GM12878 (cell line): ENCODE results near the gene SSBP4. TPM values are rescaled to one million over a fixed set of nuclear protein-coding genes. Genes with fewer than 3 reads are reported as not detected.
A peak's percentile ranks its signal among the peaks of the same experiment; 100 is the strongest.

Source experiments
- ATAC-seq: fragments of 200-7000 bp; cut with Tn5 transposase; 3 replicates; pipeline ENCODE4 v1.9.1; 2020; ENCODE audit warnings: mild to moderate bottlenecking, moderate library complexity
- BruUV-seq: library from RNA; stranded (reverse); fragments of 400-500 nt; replicated peaks from 2 replicates; lab custom pipeline; 2021; lab: Mats Ljungman, UMichigan
- CTCF ChIA-PET: fragments of 300-600 bp; sonication (Branson Sonifier 250); formaldehyde crosslinking; extraction: SDS; loops from one replicate; lab custom pipeline; 2021; ENCODE audit warnings: inconsistent platforms; lab: Yijun Ruan, JAX
- POLR2A ChIA-PET: fragments of 350-600 bp; formaldehyde crosslinking; extraction: SDS; loops from one replicate; lab custom pipeline; 2021; ENCODE audit warnings: inconsistent platforms; lab: Charles Lee
- RAD21 ChIA-PET: fragments of 300-600 bp; sonication (Branson Sonifier 250); formaldehyde crosslinking; loops from one replicate; lab custom pipeline; 2023; ENCODE audit warnings: antibody characterized with exemption; ENCODE audit not compliant: unreplicated experiment; lab: Charles Lee
- SMC1A ChIA-PET: fragments of 300-600 bp; sonication (Branson Sonifier 250); formaldehyde crosslinking; loops from one replicate; lab custom pipeline; 2023; ENCODE audit not compliant: unreplicated experiment, uncharacterized antibody; lab: Charles Lee
- DNase-seq: peaks from one replicate; pipeline ENCODE4 v3.0.0-alpha.2; 2011; ENCODE audit warnings: low read depth, low spot score
- FAIRE-seq: peaks from 3 replicates; lab custom pipeline; 2011; peaks lifted over from hg19 to GRCh38; lab: Jason Lieb, UNC
- H2AFZ ChIP-seq: 2 replicates; pipeline ENCODE4 v1.6.0; 2011; ENCODE audit warnings: low read depth, low read length, control low read depth; ENCODE audit not compliant: control insufficient read depth
- H3K27ac ChIP-seq: 2 replicates; pipeline ENCODE4 v1.5.1; 2011; ENCODE audit warnings: control low read depth; ENCODE audit not compliant: control insufficient read depth, insufficient read depth
- H3K27me3 ChIP-seq, 2 experiments: replicated peaks in 1 of 2; 2 replicates each; pipeline versions ENCODE4 v1.6.0 to v1.6.1; 2011; ENCODE audit warnings: low read length in 1 of 2; ENCODE audit not compliant: control insufficient read depth in 2 of 2, insufficient read depth in 2 of 2
- H3K36me3 ChIP-seq, 2 experiments: 2 replicates each; pipeline ENCODE4 v1.5.1; 2011; ENCODE audit warnings: low read length in 1 of 2; ENCODE audit not compliant: control insufficient read depth in 2 of 2, insufficient read depth in 2 of 2
- H3K4me1 ChIP-seq: 2 replicates; pipeline ENCODE4 v1.6.1; 2011; ENCODE audit warnings: mild to moderate bottlenecking, low read length, moderate library complexity, mixed read lengths; ENCODE audit not compliant: control insufficient read depth, insufficient read depth
- H3K4me2 ChIP-seq: 2 replicates; pipeline ENCODE4 v1.6.0; 2011; ENCODE audit warnings: control low read depth; ENCODE audit not compliant: control insufficient read depth, insufficient read depth
- H3K4me3 ChIP-seq: fragments of 200-600 bp; sonication (generic); 2 replicates; pipeline ENCODE4 v1.5.1; 2016
- H3K79me2 ChIP-seq: 2 replicates; pipeline ENCODE4 v1.6.0; 2011; ENCODE audit warnings: low read length; ENCODE audit not compliant: control insufficient read depth, insufficient read depth
- H3K9ac ChIP-seq: 2 replicates; pipeline ENCODE4 v1.8.0; 2011; ENCODE audit warnings: low read length, control low read depth, mixed read lengths; ENCODE audit not compliant: control insufficient read depth, insufficient read depth
- H3K9me3 ChIP-seq: replicated peaks from 3 replicates; pipeline ENCODE4 v1.5.1; 2011; ENCODE audit warnings: mild to moderate bottlenecking, low read length; ENCODE audit not compliant: control insufficient read depth, insufficient read depth
- H4K20me1 ChIP-seq: 2 replicates; pipeline ENCODE4 v1.6.0; 2011; ENCODE audit not compliant: control insufficient read depth, insufficient read depth
- BCL11A ChIP-seq: IDR thresholded peaks from 2 replicates; pipeline ENCODE4 v1.6.1; 2011; ENCODE audit warnings: low read depth, low read length
- CEBPB ChIP-seq, 2 experiments: fragments of 150-350 bp in 1 of 2; IDR thresholded peaks; 2 replicates each; pipeline ENCODE4 v1.6.1; 2012 to 2014; ENCODE audit warnings: low read depth in 2 of 2, low read length in 2 of 2, borderline replicate concordance in 1 of 2, inconsistent platforms in 1 of 2
- CREB1 ChIP-seq: IDR thresholded peaks from 2 replicates; pipeline ENCODE4 v1.6.1; 2012; ENCODE audit warnings: low read depth, mild to moderate bottlenecking, inconsistent platforms
- EGR1 ChIP-seq, 2 experiments: IDR thresholded peaks; 1 replicate in 1 of 2; 2 replicates in 1 of 2; pipeline ENCODE4 v1.6.1; 2011 to 2012; ENCODE audit warnings: low read depth in 2 of 2, low read length in 2 of 2, borderline replicate concordance in 1 of 2, mild to moderate bottlenecking in 1 of 2, moderate library complexity in 1 of 2
- GATAD2B ChIP-seq: fragments of 450-650 bp; conservative IDR thresholded peaks from 2 replicates; pipeline ENCODE4 v1.6.1; 2017; ENCODE audit warnings: low read depth, mild to moderate bottlenecking, moderate library complexity
- IKZF1 ChIP-seq: fragments of 450-650 bp; conservative IDR thresholded peaks from 2 replicates; pipeline ENCODE4 v1.6.1; 2017; ENCODE audit warnings: antibody characterized with exemption, mild to moderate bottlenecking
- MXI1 ChIP-seq: fragments of 150-350 bp; IDR thresholded peaks from 2 replicates; pipeline ENCODE4 v1.6.1; 2011; ENCODE audit warnings: low read depth, mild to moderate bottlenecking, inconsistent platforms, low read length, improper control_type of control experiment
- NFIC ChIP-seq: IDR thresholded peaks from 2 replicates; pipeline ENCODE4 v1.6.1; 2012; ENCODE audit warnings: low read depth, mild to moderate bottlenecking, inconsistent platforms, low read length, moderate library complexity
- NRF1 ChIP-seq: conservative IDR thresholded peaks from 2 replicates; pipeline ENCODE4 v1.6.1; 2011; ENCODE audit warnings: mild to moderate bottlenecking, low read depth, low read length, improper control_type of control experiment
- RB1 ChIP-seq: fragments of 450-650 bp; formaldehyde crosslinking; IDR thresholded peaks from 2 replicates; pipeline ENCODE4 v1.6.1; 2017; ENCODE audit warnings: mild to moderate bottlenecking, borderline replicate concordance
- RUNX3 ChIP-seq: IDR thresholded peaks from 2 replicates; pipeline ENCODE4 v1.6.1; 2012; ENCODE audit warnings: low read length, inconsistent platforms
- SPI1 ChIP-seq: IDR thresholded peaks from 2 replicates; pipeline ENCODE4 v1.6.1; 2011; ENCODE audit warnings: low read depth, mild to moderate bottlenecking, low read length, moderate library complexity, borderline replicate concordance; ENCODE audit not compliant: insufficient read depth
- ZNF24 ChIP-seq: fragments of 450-650 bp; IDR thresholded peaks from 2 replicates; pipeline ENCODE4 v1.6.1; 2017; ENCODE audit warnings: antibody characterized with exemption, mild to moderate bottlenecking
- ZNF384 ChIP-seq: IDR thresholded peaks from 2 replicates; pipeline ENCODE4 v1.6.1; 2012; ENCODE audit warnings: low read depth, mild to moderate bottlenecking, low read length, improper control_type of control experiment, borderline replicate concordance
- WGBS: methylation state at CpG from one replicate; pipeline ENCODE4 v1.1.6; 2016; ENCODE audit warnings: low lambda C conversion rate; ENCODE audit not compliant: insufficient replicate concordance, insufficient coverage; ENCODE audit errors: missing lambda C conversion rate; 5-methylcytosine and 5-hydroxymethylcytosine counted together
- in situ Hi-C: fragments of 300-500 bp; cut with MboI; formaldehyde crosslinking; loops from 9 replicates; pipeline ENCODE4 v1.14.3; 2018; ENCODE audit warnings: mixed read lengths
- intact Hi-C: fragments of 100-400 bp; cut with micrococcal nuclease; formaldehyde crosslinking; loops from one replicate; pipeline ENCODE4 v1.14.2; 2022; ENCODE audit not compliant: unreplicated experiment
- polyA plus RNA-seq, 11 experiments: library from polyadenylated mRNA; depleted of rRNA in 4 of 11; unstranded in 6 of 11; stranded (reverse) in 5 of 11; fragments of >200 nt; fragmentation: Nextera tagmentation in 4 of 11; fragmentation: Illumina TruSeq in 1 of 11; extraction: Ambion mirVana in 4 of 11; extraction: Trizol in 1 of 11; gene quantifications; 1 replicate in 1 of 11; 2 replicates in 10 of 11; pipeline versions ENCODE4 v1.2.1 to v1.2.3, GENCODE V29; 2011 to 2016; ENCODE audit warnings: inconsistent platforms in 2 of 11, missing spikeins in 2 of 11, low read depth in 1 of 11
- total RNA-seq, 4 experiments: library from RNA; depleted of rRNA in 3 of 4; stranded (reverse); fragments of >200 nt in 3 of 4; fragmentation: Illumina TruSeq in 1 of 4; extraction: Trizol in 1 of 4; gene quantifications; 2 replicates each; pipeline versions ENCODE4 v1.2.1 to v1.2.3, GENCODE V29; 2013 to 2021
- TF ChIP-seq, protein P1 (sequence below): fragments of 450-650 bp; IDR thresholded peaks from 2 replicates; pipeline ENCODE4 v1.6.1; 2017; ENCODE audit warnings: low read depth, mild to moderate bottlenecking, moderate library complexity
- TF ChIP-seq, protein P2 (sequence below): fragments of 450-650 bp; IDR thresholded peaks from 2 replicates; pipeline ENCODE4 v1.6.1; 2017; ENCODE audit warnings: mild to moderate bottlenecking, moderate library complexity

SSBP4 gene
- total and polyA plus RNA-seq, 10 of the 15 experiments (the other 5 are each of a cell fraction or from before 2014, with no cell fraction given) = 0.37 to 150 (median 38.9) TPM

DNA sequence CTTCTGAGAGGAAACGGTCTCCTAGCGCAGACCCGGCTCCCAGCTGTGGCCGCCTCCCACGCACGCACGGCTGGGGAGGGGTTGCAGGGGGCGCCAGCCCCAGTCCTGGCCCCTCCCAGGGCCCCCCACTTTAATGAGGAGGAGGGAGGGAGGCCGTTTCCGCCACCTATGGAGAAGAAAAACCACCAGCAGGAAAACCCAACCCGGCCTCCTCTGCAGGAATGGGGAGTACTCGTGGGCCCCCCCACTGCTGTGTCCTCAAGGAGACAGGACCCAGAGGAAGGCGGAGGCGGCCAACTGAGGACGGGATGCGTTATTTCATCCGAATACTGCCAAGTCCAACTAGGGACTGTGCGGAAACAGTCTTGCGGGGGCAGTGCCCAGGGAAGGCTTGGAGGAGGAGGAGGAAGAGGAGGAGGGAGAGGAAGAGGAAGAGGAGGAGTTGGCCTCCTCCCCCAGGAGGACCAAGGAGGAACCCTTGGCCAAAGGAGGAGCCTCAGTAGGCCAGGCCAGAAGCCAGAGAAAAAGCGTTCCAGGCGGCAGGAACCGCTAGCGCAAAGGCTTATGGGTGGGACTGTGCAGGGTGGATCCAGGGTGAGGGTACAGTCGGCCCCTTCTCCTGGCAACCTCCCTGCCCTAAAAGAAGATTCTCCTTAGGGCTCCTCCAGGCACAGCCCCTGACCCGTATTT is 3.9 kb upstream of the SSBP4 start:
- no peaks in the 10 kb centered on the region for H3K9me3 ChIP-seq
- H3K4me3 ChIP-seq = peak overlapping the region; percentile 59; the same call in 1 of the 2 replicates
- H2AFZ ChIP-seq = peak overlapping the region; percentile 59
- ChIA-PET POLR2A (interaction anchor here (0.6 to 2.0 kb wide), 5 partner anchors 33 to 324 kb away, joined by 3 to 26 read pairs (median 3); partner anchors contain the start of gene JUND), SMC1A (interaction anchor here (0.8 to 6.6 kb wide), 13 partner anchors 13 to 136 kb away, joined by 3 to 60 read pairs (median 4); partner anchors contain the start of gene LSM4), RAD21 (interaction anchor here (1.0 to 6.5 kb wide), 12 partner anchors 13 to 302 kb away, joined by 3 to 63 read pairs (median 4); partner anchors contain the start of gene GDF15), CTCF (interaction anchor here (1.0 to 8.8 kb wide), 15 partner anchors 14 to 255 kb away, joined by 3 to 88 read pairs (median 6); partner anchors contain the start of genes GDF15 and JUND)
- no peaks in the 10 kb centered on the region for H3K36me3 ChIP-seq
- ATAC-seq (no peak), FAIRE-seq (peak; percentile 71), DNase-seq (no peak)
- peak overlapping the region; percentile 51 for H3K9ac ChIP-seq
- in situ Hi-C loops (no loop called here), intact Hi-C loops (loop anchor here (10.0 kb wide), 1 partner anchor 211 kb away; the partner anchor contains the start of gene RAB3A)
- no peaks in the 10 kb centered on the region for H3K27me3 ChIP-seq
- no TSS peak for BruUV-seq
- H3K4me1 ChIP-seq = peaks cover 47% of the 10 kb centered on the region
- peak overlapping the region; percentile 53 for H3K27ac ChIP-seq
- WGBS = 25% methylated on average over 24 of the region's 25 CpGs
- peaks cover 12% of the 10 kb centered on the region for H3K79me2 ChIP-seq
- H4K20me1 ChIP-seq = no peaks in the 10 kb centered on the region
- peak overlapping the region; percentile 56 for H3K4me2 ChIP-seq
- TF ChIP-seq BCL11A (no peak), IKZF1 (peak; percentile 68), SPI1 (0 out of 2 replicates have a peak, but pooled peaks have one; percentile 9), RUNX3 (no peak), EGR1 (IDR thresholded peaks at IDR 0.05; ENCODE audit: borderline replicate concordance in 1 of 2, low read depth in 2 of 2, low read length in 2 of 2) (peak in 1 of 2 experiments; percentile 85; a peak in 2 of 3 replicates), NFIC (no peak), CEBPB (IDR thresholded peaks at IDR 0.05; ENCODE audit: borderline replicate concordance in 1 of 2, low read depth in 2 of 2, low read length in 2 of 2) (no peak), RB1 (no peak), NRF1 (no peak), CREB1 (no peak), ZNF24 (no peak), ZNF384 (no peak), GATAD2B (no peak), MXI1 (no peak)
- TF ChIP-seq, protein P1, sequence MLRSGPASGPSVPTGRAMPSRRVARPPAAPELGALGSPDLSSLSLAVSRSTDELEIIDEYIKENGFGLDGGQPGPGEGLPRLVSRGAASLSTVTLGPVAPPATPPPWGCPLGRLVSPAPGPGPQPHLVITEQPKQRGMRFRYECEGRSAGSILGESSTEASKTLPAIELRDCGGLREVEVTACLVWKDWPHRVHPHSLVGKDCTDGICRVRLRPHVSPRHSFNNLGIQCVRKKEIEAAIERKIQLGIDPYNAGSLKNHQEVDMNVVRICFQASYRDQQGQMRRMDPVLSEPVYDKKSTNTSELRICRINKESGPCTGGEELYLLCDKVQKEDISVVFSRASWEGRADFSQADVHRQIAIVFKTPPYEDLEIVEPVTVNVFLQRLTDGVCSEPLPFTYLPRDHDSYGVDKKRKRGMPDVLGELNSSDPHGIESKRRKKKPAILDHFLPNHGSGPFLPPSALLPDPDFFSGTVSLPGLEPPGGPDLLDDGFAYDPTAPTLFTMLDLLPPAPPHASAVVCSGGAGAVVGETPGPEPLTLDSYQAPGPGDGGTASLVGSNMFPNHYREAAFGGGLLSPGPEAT = 0 out of 2 replicates have a peak, but pooled peaks have one; percentile 12
- TF ChIP-seq, protein P2, sequence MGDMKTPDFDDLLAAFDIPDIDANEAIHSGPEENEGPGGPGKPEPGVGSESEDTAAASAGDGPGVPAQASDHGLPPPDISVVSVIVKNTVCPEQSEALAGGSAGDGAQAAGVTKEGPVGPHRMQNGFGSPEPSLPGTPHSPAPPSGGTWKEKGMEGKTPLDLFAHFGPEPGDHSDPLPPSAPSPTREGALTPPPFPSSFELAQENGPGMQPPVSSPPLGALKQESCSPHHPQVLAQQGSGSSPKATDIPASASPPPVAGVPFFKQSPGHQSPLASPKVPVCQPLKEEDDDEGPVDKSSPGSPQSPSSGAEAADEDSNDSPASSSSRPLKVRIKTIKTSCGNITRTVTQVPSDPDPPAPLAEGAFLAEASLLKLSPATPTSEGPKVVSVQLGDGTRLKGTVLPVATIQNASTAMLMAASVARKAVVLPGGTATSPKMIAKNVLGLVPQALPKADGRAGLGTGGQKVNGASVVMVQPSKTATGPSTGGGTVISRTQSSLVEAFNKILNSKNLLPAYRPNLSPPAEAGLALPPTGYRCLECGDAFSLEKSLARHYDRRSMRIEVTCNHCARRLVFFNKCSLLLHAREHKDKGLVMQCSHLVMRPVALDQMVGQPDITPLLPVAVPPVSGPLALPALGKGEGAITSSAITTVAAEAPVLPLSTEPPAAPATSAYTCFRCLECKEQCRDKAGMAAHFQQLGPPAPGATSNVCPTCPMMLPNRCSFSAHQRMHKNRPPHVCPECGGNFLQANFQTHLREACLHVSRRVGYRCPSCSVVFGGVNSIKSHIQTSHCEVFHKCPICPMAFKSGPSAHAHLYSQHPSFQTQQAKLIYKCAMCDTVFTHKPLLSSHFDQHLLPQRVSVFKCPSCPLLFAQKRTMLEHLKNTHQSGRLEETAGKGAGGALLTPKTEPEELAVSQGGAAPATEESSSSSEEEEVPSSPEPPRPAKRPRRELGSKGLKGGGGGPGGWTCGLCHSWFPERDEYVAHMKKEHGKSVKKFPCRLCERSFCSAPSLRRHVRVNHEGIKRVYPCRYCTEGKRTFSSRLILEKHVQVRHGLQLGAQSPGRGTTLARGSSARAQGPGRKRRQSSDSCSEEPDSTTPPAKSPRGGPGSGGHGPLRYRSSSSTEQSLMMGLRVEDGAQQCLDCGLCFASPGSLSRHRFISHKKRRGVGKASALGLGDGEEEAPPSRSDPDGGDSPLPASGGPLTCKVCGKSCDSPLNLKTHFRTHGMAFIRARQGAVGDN = peak; percentile 48
